ENCODE measurements around the gene ATP2B2. TPM values are rescaled to one million over a fixed set of nuclear protein-coding genes. Genes with fewer than 3 reads are reported as not detected.
A peak's percentile ranks its signal among the peaks of the same experiment; 100 is the strongest.

ATP2B2 gene
- total and polyA plus RNA-seq, 2 of the 8 experiments (the other 6 are each of a cell fraction or from before 2014, with no cell fraction given) = 0.14 to 1.2 TPM

DNA sequence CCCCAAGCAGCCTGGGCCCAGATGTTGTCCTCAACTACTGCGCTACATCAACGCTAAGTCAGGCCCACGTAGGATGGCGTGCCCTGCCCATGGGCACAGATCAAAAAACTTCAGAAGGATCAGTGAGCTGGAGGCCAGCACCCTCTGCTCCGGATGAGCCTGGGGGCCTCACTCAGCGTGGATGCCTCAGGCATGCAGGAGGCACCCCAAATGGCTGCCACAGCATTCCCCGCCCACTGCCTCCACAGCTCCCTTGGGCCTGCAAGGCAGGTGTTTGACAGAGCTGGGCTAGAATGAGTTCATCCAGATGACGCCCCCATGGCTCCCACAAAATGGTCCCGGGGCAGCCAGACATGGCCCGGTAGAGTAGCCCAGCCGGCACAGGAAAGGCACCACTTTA is 7.1 kb downstream of the ATP2B2 start:
- Histone ChIP-seq H3K27me3 (replicated peaks in 1 of 4; ENCODE audit: control insufficient read depth in 3 of 4, extremely low read depth in 1 of 4, insufficient read depth in 3 of 4, low read length in 3 of 4) (no peaks in the 10 kb centered on the region), H4K91ac (replicated peaks; ENCODE audit: insufficient read length, low read length) (no peak overlapping the region), H3K4me3 (ENCODE audit: extremely low read depth in 1 of 4, insufficient read depth in 2 of 4, low read depth in 3 of 4, low read length in 4 of 4) (no peak overlapping the region), H3K18ac (ENCODE audit: extremely low read depth, low read length) (no peak overlapping the region), H2AFZ (ENCODE audit: low read length) (no peak overlapping the region), H3K4ac (replicated peaks; ENCODE audit: insufficient read length, low read depth, low read length) (no peak overlapping the region), H3K9me3 (ENCODE audit: insufficient read depth in 2 of 2, low read depth in 1 of 2, low read length in 1 of 2) (no peaks in the 10 kb centered on the region), H2BK12ac (ENCODE audit: low read depth, low read length) (no peak overlapping the region), H4K5ac (ENCODE audit: insufficient read length, low read depth, low read length) (no peak overlapping the region), H4K8ac (ENCODE audit: extremely low read depth, insufficient read depth, low read length) (no peak overlapping the region), H3K79me1 (ENCODE audit: low read depth, low read length) (no peaks in the 10 kb centered on the region), H3K4me1 (replicated peaks in 1 of 4; ENCODE audit: control insufficient read depth in 3 of 4, insufficient read depth in 4 of 4, low read length in 3 of 4) (peaks cover 0 to 6% (median 0%) of the 10 kb centered on the region in 4 experiments; a peak in 2 of 7 replicates), H3K14ac (ENCODE audit: insufficient read length) (no peak overlapping the region), H2BK120ac (replicated peaks; ENCODE audit: low read depth, low read length) (no peak overlapping the region), H3K4me2 (ENCODE audit: insufficient read depth in 1 of 2, low read depth in 2 of 2, low read length in 2 of 2) (no peak overlapping the region), H2BK15ac (ENCODE audit: low read length) (no peak overlapping the region), H3K23me2 (ENCODE audit: low read depth, low read length) (no peaks in the 10 kb centered on the region), H3K27ac (ENCODE audit: low read depth, low read length) (0 out of 2 replicates have a peak overlapping the region, but pooled peaks have one; percentile 20), H3K9ac (replicated peaks in 1 of 4; ENCODE audit: extremely low read depth in 1 of 4, low read depth in 3 of 4, low read length in 3 of 4) (no peak overlapping the region), H3K23ac (ENCODE audit: insufficient read length) (no peak overlapping the region), H2AK5ac (ENCODE audit: low read depth, low read length) (no peak overlapping the region), H4K20me1 (replicated peaks in 1 of 2; ENCODE audit: control insufficient read depth in 1 of 2, insufficient read depth in 2 of 2, low read length in 2 of 2) (no peaks in the 10 kb centered on the region), H3K79me2 (ENCODE audit: control insufficient read depth in 1 of 2, insufficient read depth in 2 of 2, low read length in 2 of 2) (no peaks in the 10 kb centered on the region), H2BK20ac (ENCODE audit: low read length) (no peak overlapping the region), H3K56ac (replicated peaks; ENCODE audit: insufficient read length, low read depth, low read length) (no peak overlapping the region), H2BK5ac (ENCODE audit: low read depth, low read length) (no peak overlapping the region), H3K36me3 (ENCODE audit: control insufficient read depth in 2 of 4, insufficient read depth in 4 of 4, low read length in 3 of 4) (no peaks in the 10 kb centered on the region)
- no peak for DNase-seq (ENCODE audit: low read depth in 1 of 2, low spot score in 2 of 2)
- ChIA-PET POLR2A (ENCODE audit: partially characterized antibody) (no interaction called here), CTCF (ENCODE audit: partially characterized antibody) (interaction anchor here (0.7 to 2.3 kb wide), 3 partner anchors 191 to 240 kb away, joined by 3 to 5 read pairs (median 3); no protein-coding TSS in a partner anchor)
- FAIRE-seq = no peak
- WGBS, 2 experiments (ENCODE audit: extremely low coverage in 1 of 2, insufficient coverage in 1 of 2, insufficient read length in 1 of 2, insufficient replicate concordance in 2 of 2, low coverage in 1 of 2, low lambda C conversion rate in 2 of 2, missing lambda C conversion rate in 1 of 2) = 95% methylated on average over 11 of the region's 11 CpGs; no CpG with 5 or more reads in 1 of the 2 experiments
- TF ChIP-seq JUND (IDR thresholded peaks at IDR 0.05; ENCODE audit: low read length) = no peak
- no peak for TF ChIP-seq ASH2L (IDR thresholded peaks at IDR 0.05; ENCODE audit: low read length)
- no peak for TF ChIP-seq CBX5 (IDR thresholded peaks at IDR 0.05; ENCODE audit: low read depth, low read length)
- no peak for TF ChIP-seq BCL11A (IDR thresholded peaks at IDR 0.05; ENCODE audit: low read depth in 2 of 2, low read length in 2 of 2)
- TF ChIP-seq NANOG (IDR thresholded peaks at IDR 0.05; ENCODE audit: insufficient read depth, low read depth, low read length, poor library complexity, severe bottlenecking) = no peak
- TF ChIP-seq SP2 (IDR thresholded peaks at IDR 0.05; ENCODE audit: low read length) = no peak
- TF ChIP-seq POU5F1 (IDR thresholded peaks at IDR 0.05; ENCODE audit: low read depth, low read length) = no peak
- TF ChIP-seq JUN (IDR thresholded peaks at IDR 0.05; ENCODE audit: low read depth, low read length) = no peak
- no peak for TF ChIP-seq RFX5 (IDR thresholded peaks at IDR 0.05; ENCODE audit: borderline replicate concordance, low read depth, low read length)
- TF ChIP-seq, protein P1, sequence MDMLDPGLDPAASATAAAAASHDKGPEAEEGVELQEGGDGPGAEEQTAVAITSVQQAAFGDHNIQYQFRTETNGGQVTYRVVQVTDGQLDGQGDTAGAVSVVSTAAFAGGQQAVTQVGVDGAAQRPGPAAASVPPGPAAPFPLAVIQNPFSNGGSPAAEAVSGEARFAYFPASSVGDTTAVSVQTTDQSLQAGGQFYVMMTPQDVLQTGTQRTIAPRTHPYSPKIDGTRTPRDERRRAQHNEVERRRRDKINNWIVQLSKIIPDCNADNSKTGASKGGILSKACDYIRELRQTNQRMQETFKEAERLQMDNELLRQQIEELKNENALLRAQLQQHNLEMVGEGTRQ (IDR thresholded peaks at IDR 0.05; ENCODE audit: low read length) = no peak
- no peak for TF ChIP-seq CREB1 (IDR thresholded peaks at IDR 0.05)

Measured in H1 (cell line).